K562 (cell line): ENCODE measurements around the gene PRDM16. TPM values are rescaled to one million over a fixed set of nuclear protein-coding genes. Genes with fewer than 3 reads are reported as not detected.

ENCODE experiments used
- ATF3 ChIP-seq, 2 experiments: fragments of 450-650 bp in 1 of 2; sonication (generic) in 1 of 2; formaldehyde crosslinking in 1 of 2; IDR thresholded peaks in 1 of 2; conservative IDR thresholded peaks in 1 of 2; 2 replicates each; pipeline versions ENCODE4 v1.6.1 to v1.8.1; 2016 to 2023; ENCODE audit warnings: mild to moderate bottlenecking in 2 of 2, moderate library complexity in 2 of 2, inconsistent platforms in 1 of 2, missing genetic modification reagents in 1 of 2
- CHD7 ChIP-seq: fragments of 200-600 bp; sonication (generic); IDR thresholded peaks from one replicate; pipeline ENCODE4 v1.6.1; 2012; ENCODE audit warnings: mild to moderate bottlenecking, low read depth, low read length, inconsistent platforms
- ZBTB34 ChIP-seq: fragments of 250-450 bp; sonication (Bioruptor Pico); IDR thresholded peaks from 2 replicates; pipeline ENCODE4 v1.8.0; 2021; ENCODE audit warnings: mild to moderate bottlenecking, moderate library complexity
- ZNF445 ChIP-seq: fragments of 250-450 bp; sonication (Bioruptor Pico); IDR thresholded peaks from 2 replicates; pipeline ENCODE4 v1.4.0; 2020; ENCODE audit warnings: low read depth, mild to moderate bottlenecking, moderate library complexity
- polyA plus RNA-seq, 8 experiments: library from polyadenylated mRNA; depleted of rRNA in 4 of 8; stranded (reverse) in 5 of 8; unstranded in 3 of 8; fragments of >200 nt; fragmentation: Nextera tagmentation in 2 of 8; fragmentation: Illumina TruSeq in 1 of 8; extraction: Ambion mirVana in 2 of 8; extraction: Trizol in 1 of 8; gene quantifications; 2 replicates each; pipeline versions ENCODE4 v1.2.1 to v1.2.3, GENCODE V29; 2011 to 2014; ENCODE audit warnings: inconsistent platforms in 1 of 8, missing spikeins in 1 of 8
- total RNA-seq, 7 experiments: library from RNA; depleted of rRNA in 6 of 7; stranded (reverse); fragments of >200 nt in 6 of 7; fragmentation: Illumina TruSeq in 2 of 7; extraction: Trizol in 2 of 7; gene quantifications; 2 replicates each; pipeline versions ENCODE4 v1.2.1 to v1.2.3, GENCODE V29; 2011 to 2021; ENCODE audit warnings: low replicate concordance in 1 of 7

PRDM16 gene
- total and polyA plus RNA-seq, 9 of the 15 experiments (the other 6 are each of a cell fraction or from before 2014, with no cell fraction given) = 0.10 to 0.27 TPM; not detected in 7

GRCh38 chr1:3359756-3360440 is 290.9 kb downstream of the PRDM16 start (continued):
- no peak for TF ChIP-seq ATF3 (IDR thresholded peaks at IDR 0.05)
- no peak for TF ChIP-seq ATF3 (CRISPR knock-in tag; conservative IDR thresholded peaks at IDR 0.05)
- TF ChIP-seq ZBTB34 (CRISPR knock-in tag) = no peak
- no peak for TF ChIP-seq ZNF445 (CRISPR knock-in tag)
- TF ChIP-seq CHD7 = no peak
